HEK293 (cell line): Measurements from ENCODE around the gene IGFN1.

Source experiments
- CTCF ChIA-PET: fragments of 350-600 bp; formaldehyde crosslinking; extraction: SDS; loops from one replicate; lab custom pipeline; 2021; ENCODE audit warnings: antibody characterized with exemption; lab: Yijun Ruan, JAX
- POLR2A ChIA-PET: fragments of 300-600 bp; formaldehyde crosslinking; extraction: SDS; loops from one replicate; lab custom pipeline; 2020; ENCODE audit warnings: antibody characterized with exemption, inconsistent platforms; lab: Yijun Ruan, JAX
- H3K27ac ChIP-seq: fragments of 200-500 bp; sonication (Bioruptor generic); 2 replicates; pipeline ENCODE4 v1.5.1; 2014; ENCODE audit warnings: low read depth, low read length, control low read depth, inconsistent platforms; ENCODE audit errors: extremely low read depth
- H3K36me3 ChIP-seq, 2 experiments: fragments of 200-500 bp in 1 of 2; sonication (Bioruptor generic) in 1 of 2; 1 replicate in 1 of 2; 2 replicates in 1 of 2; pipeline ENCODE4 v1.5.1; 2014 to 2017; ENCODE audit warnings: inconsistent platforms in 2 of 2, low read length in 2 of 2; ENCODE audit not compliant: control insufficient read depth in 2 of 2, insufficient read depth in 1 of 2
- H3K4me1 ChIP-seq: fragments of 200-500 bp; sonication (Bioruptor generic); 2 replicates; pipeline ENCODE4 v1.5.1; 2014; ENCODE audit warnings: mild to moderate bottlenecking, low read length, inconsistent platforms; ENCODE audit not compliant: control insufficient read depth, insufficient read depth
- H3K4me3 ChIP-seq: 2 replicates; pipeline ENCODE4 v1.5.1; 2011; ENCODE audit warnings: low read depth, mild to moderate bottlenecking, control low read depth, low read length, moderate library complexity
- H3K9me3 ChIP-seq: fragments of 200-500 bp; sonication (Bioruptor generic); 2 replicates; pipeline ENCODE4 v1.5.1; 2014; ENCODE audit warnings: low read depth, low read length, inconsistent platforms; ENCODE audit not compliant: control insufficient read depth, insufficient read depth
- BCL6B ChIP-seq: fragments of 450-650 bp; formaldehyde crosslinking; IDR thresholded peaks from 2 replicates; pipeline ENCODE4 v1.5.1; 2017; ENCODE audit warnings: missing biosample characterization, missing genetic modification characterization
- FEZF1 ChIP-seq: fragments of 450-650 bp; formaldehyde crosslinking; IDR thresholded peaks from 2 replicates; pipeline ENCODE4 v1.5.1; 2016; ENCODE audit warnings: missing biosample characterization, missing genetic modification characterization
- IKZF3 ChIP-seq: fragments of 450-650 bp; IDR thresholded peaks from 2 replicates; pipeline ENCODE4 v1.5.0; 2018; ENCODE audit warnings: missing biosample characterization, mild to moderate bottlenecking, missing genetic modification characterization, moderate library complexity
- KLF1 ChIP-seq: fragments of 450-650 bp; formaldehyde crosslinking; IDR thresholded peaks from 2 replicates; pipeline ENCODE4 v1.5.1; 2016; ENCODE audit warnings: missing biosample characterization, missing genetic modification characterization
- KLF10 ChIP-seq: fragments of 450-650 bp; IDR thresholded peaks from 2 replicates; pipeline ENCODE4 v1.5.1; 2018; ENCODE audit warnings: missing biosample characterization, mild to moderate bottlenecking, missing genetic modification characterization
- KLF16 ChIP-seq: fragments of 450-650 bp; formaldehyde crosslinking; IDR thresholded peaks from 2 replicates; pipeline ENCODE4 v1.5.1; 2017; ENCODE audit warnings: missing biosample characterization, missing genetic modification characterization
- KLF8 ChIP-seq: fragments of 450-650 bp; formaldehyde crosslinking; IDR thresholded peaks from 2 replicates; pipeline ENCODE4 v1.5.1; 2016; ENCODE audit warnings: missing biosample characterization, missing genetic modification characterization
- KLF9 ChIP-seq: fragments of 450-650 bp; formaldehyde crosslinking; IDR thresholded peaks from 2 replicates; pipeline ENCODE4 v1.5.1; 2016; ENCODE audit warnings: missing biosample characterization, missing genetic modification characterization, low read depth
- MZF1 ChIP-seq: fragments of 450-650 bp; formaldehyde crosslinking; IDR thresholded peaks from 2 replicates; pipeline ENCODE4 v1.5.1; 2017; ENCODE audit warnings: missing biosample characterization, missing genetic modification characterization, borderline replicate concordance
- PRDM1 ChIP-seq: fragments of 450-650 bp; formaldehyde crosslinking; IDR thresholded peaks from 2 replicates; pipeline ENCODE4; 2016; ENCODE audit warnings: missing biosample characterization, missing genetic modification characterization
- SCRT2 ChIP-seq: fragments of 450-650 bp; formaldehyde crosslinking; IDR thresholded peaks from 2 replicates; pipeline ENCODE4 v1.5.1; 2016; ENCODE audit warnings: missing biosample characterization, missing genetic modification characterization
- SP2 ChIP-seq: fragments of 450-650 bp; formaldehyde crosslinking; IDR thresholded peaks from 2 replicates; pipeline ENCODE4 v1.5.1; 2016; ENCODE audit warnings: missing biosample characterization, missing genetic modification characterization
- ZBTB26 ChIP-seq: fragments of 450-650 bp; formaldehyde crosslinking; optimal IDR thresholded peaks from 2 replicates; pipeline ENCODE3; 2016; ENCODE audit warnings: missing biosample characterization, mild to moderate bottlenecking, missing genetic modification characterization
- ZBTB8A ChIP-seq: fragments of 450-650 bp; formaldehyde crosslinking; IDR thresholded peaks from 2 replicates; pipeline ENCODE4 v1.5.1; 2016; ENCODE audit warnings: missing biosample characterization, missing genetic modification characterization
- ZFHX2 ChIP-seq: fragments of 450-650 bp; formaldehyde crosslinking; conservative IDR thresholded peaks from 2 replicates; pipeline ENCODE4 v1.5.1; 2016; ENCODE audit warnings: missing biosample characterization, missing genetic modification characterization
- ZFP41 ChIP-seq: fragments of 450-650 bp; formaldehyde crosslinking; IDR thresholded peaks from 2 replicates; pipeline ENCODE4 v1.5.1; 2016; ENCODE audit warnings: missing biosample characterization, missing genetic modification characterization, borderline replicate concordance
- ZFP69B ChIP-seq: fragments of 450-650 bp; formaldehyde crosslinking; IDR thresholded peaks from 2 replicates; pipeline ENCODE4 v1.5.1; 2016; ENCODE audit warnings: missing biosample characterization, missing genetic modification characterization
- ZNF133 ChIP-seq: fragments of 450-650 bp; formaldehyde crosslinking; IDR thresholded peaks from 2 replicates; pipeline ENCODE4 v1.5.1; 2016; ENCODE audit warnings: missing biosample characterization, missing genetic modification characterization
- ZNF148 ChIP-seq: fragments of 450-650 bp; formaldehyde crosslinking; IDR thresholded peaks from 2 replicates; pipeline ENCODE4 v1.5.0; 2017; ENCODE audit warnings: missing biosample characterization, missing genetic modification characterization, borderline replicate concordance
- ZNF202 ChIP-seq: fragments of 450-650 bp; formaldehyde crosslinking; IDR thresholded peaks from 2 replicates; pipeline ENCODE4 v1.5.1; 2016; ENCODE audit warnings: missing biosample characterization, missing genetic modification characterization, borderline replicate concordance
- ZNF324 ChIP-seq: fragments of 450-650 bp; formaldehyde crosslinking; IDR thresholded peaks from 2 replicates; pipeline ENCODE4 v1.5.1; 2016; ENCODE audit warnings: missing biosample characterization, missing genetic modification characterization
- ZNF335 ChIP-seq: fragments of 450-650 bp; formaldehyde crosslinking; conservative IDR thresholded peaks from 2 replicates; pipeline ENCODE4 v1.5.1; 2016; ENCODE audit warnings: missing biosample characterization, missing genetic modification characterization
- ZNF510 ChIP-seq: fragments of 450-650 bp; formaldehyde crosslinking; IDR thresholded peaks from 2 replicates; pipeline ENCODE4 v1.5.1; 2018; ENCODE audit warnings: mild to moderate bottlenecking, missing genetic modification characterization, missing biosample characterization; ENCODE audit not compliant: insufficient replicate concordance
- ZNF514 ChIP-seq: fragments of 450-650 bp; formaldehyde crosslinking; IDR thresholded peaks from 2 replicates; pipeline ENCODE4 v1.5.1; 2016; ENCODE audit warnings: missing biosample characterization, missing genetic modification characterization
- ZNF561 ChIP-seq: fragments of 450-650 bp; IDR thresholded peaks from 2 replicates; pipeline ENCODE4 v1.5.1; 2018; ENCODE audit warnings: missing biosample characterization, missing genetic modification characterization, borderline replicate concordance
- ZNF585B ChIP-seq: fragments of 450-650 bp; formaldehyde crosslinking; IDR thresholded peaks from 2 replicates; pipeline ENCODE4 v1.5.1; 2016; ENCODE audit warnings: missing biosample characterization, missing genetic modification characterization
- ZNF596 ChIP-seq: fragments of 450-650 bp; IDR thresholded peaks from 2 replicates; pipeline ENCODE4 v1.5.0; 2018; ENCODE audit warnings: missing biosample characterization, mild to moderate bottlenecking, missing genetic modification characterization, moderate library complexity
- ZNF645 ChIP-seq: fragments of 450-650 bp; formaldehyde crosslinking; IDR thresholded peaks from 2 replicates; pipeline ENCODE4; 2016; ENCODE audit warnings: missing biosample characterization, missing genetic modification characterization
- ZNF660 ChIP-seq: fragments of 450-650 bp; IDR thresholded peaks from 2 replicates; pipeline ENCODE4 v1.5.1; 2018; ENCODE audit warnings: missing biosample characterization, mild to moderate bottlenecking, missing genetic modification characterization
- ZNF664 ChIP-seq: fragments of 450-650 bp; formaldehyde crosslinking; IDR thresholded peaks from 2 replicates; pipeline ENCODE4 v1.5.1; 2016; ENCODE audit warnings: missing biosample characterization, missing genetic modification characterization
- ZNF777 ChIP-seq: fragments of 450-650 bp; formaldehyde crosslinking; IDR thresholded peaks from 2 replicates; pipeline ENCODE4 v1.5.1; 2017; ENCODE audit warnings: missing biosample characterization, missing genetic modification characterization, borderline replicate concordance
- ZSCAN23 ChIP-seq: fragments of 450-650 bp; formaldehyde crosslinking; IDR thresholded peaks from 2 replicates; pipeline ENCODE4 v1.5.1; 2016; ENCODE audit warnings: missing biosample characterization, missing genetic modification characterization
- ZSCAN30 ChIP-seq: fragments of 450-650 bp; IDR thresholded peaks from 2 replicates; pipeline ENCODE4 v1.5.1; 2018; ENCODE audit warnings: missing biosample characterization, mild to moderate bottlenecking, missing genetic modification characterization, moderate library complexity

IGFN1 gene

GRCh38 chr1:201153474-201154388 lies 36.9 kb upstream of the IGFN1 start:
- Histone ChIP-seq H3K36me3 (peaks cover 14 to 44% of the 10 kb centered on the region in 2 experiments; a peak in 2 of 3 replicates), H3K4me3 (peak overlapping the region; percentile 78), H3K9me3 (no peaks in the 10 kb centered on the region), H3K27ac (peak overlapping the region; percentile 55; the same call in 1 of the 2 replicates), H3K4me1 (no peaks in the 10 kb centered on the region; the same call in 1 of the 2 replicates)
- POLR2A ChIA-PET, result interaction anchor here (0.8 to 2.3 kb wide), 4 partner anchors 11 to 17 kb away, joined by 3 to 21 read pairs (median 4); no protein-coding TSS in a partner anchor
- CTCF ChIA-PET, result interaction anchor here (0.7 to 1.9 kb wide), 6 partner anchors 21 to 208 kb away, joined by 3 to 10 read pairs (median 4); no protein-coding TSS in a partner anchor
- TF ChIP-seq ZNF148 (tag by site-specific recombination), result no peak
- TF ChIP-seq KLF16, result peak; percentile 73; the same call in 1 of the 2 replicates
- no peak for TF ChIP-seq BCL6B (tag by site-specific recombination)
- TF ChIP-seq ZNF561 (tag by site-specific recombination), result no peak
- peak; percentile 48; the same call in 1 of the 2 replicates for TF ChIP-seq ZSCAN30 (tag by site-specific recombination)
- TF ChIP-seq ZNF510 (tag by site-specific recombination), result no peak
- no peak for TF ChIP-seq SP2 (tag by site-specific recombination)
- no peak for TF ChIP-seq MZF1
- TF ChIP-seq ZNF596 (tag by site-specific recombination), result no peak
- TF ChIP-seq KLF9 (tag by site-specific recombination), result peak; percentile 13; the same call in 1 of the 2 replicates
- peak; percentile 78 for TF ChIP-seq ZBTB26 (tag by site-specific recombination)
- no peak for TF ChIP-seq ZNF202 (tag by site-specific recombination)
- TF ChIP-seq ZNF324 (tag by site-specific recombination), result 0 out of 2 replicates have a peak, but pooled peaks have one; percentile 37
- no peak for TF ChIP-seq ZNF664 (tag by site-specific recombination)
- no peak for TF ChIP-seq ZNF585B (tag by site-specific recombination)
- no peak for TF ChIP-seq ZNF514 (tag by site-specific recombination)
- no peak for TF ChIP-seq ZNF660 (tag by site-specific recombination)
- TF ChIP-seq FEZF1 (tag by site-specific recombination), result no peak
- TF ChIP-seq IKZF3 (tag by site-specific recombination), result no peak
- peak; percentile 99 for TF ChIP-seq ZNF335 (tag by site-specific recombination)
- TF ChIP-seq ZFHX2 (tag by site-specific recombination), result peak; percentile 65; the same call in 1 of the 2 replicates
- TF ChIP-seq PRDM1 (tag by site-specific recombination), result no peak
- no peak for TF ChIP-seq ZNF133
- TF ChIP-seq KLF8 (tag by site-specific recombination), result peak; percentile 43; the same call in 1 of the 2 replicates
- TF ChIP-seq KLF1 (tag by site-specific recombination), result no peak
- TF ChIP-seq SCRT2 (tag by site-specific recombination), result no peak
- no peak for TF ChIP-seq ZSCAN23 (tag by site-specific recombination)
- no peak for TF ChIP-seq ZNF645 (tag by site-specific recombination)
- TF ChIP-seq ZFP69B (tag by site-specific recombination), result no peak
- TF ChIP-seq KLF10 (tag by site-specific recombination), result no peak
- TF ChIP-seq ZFP41 (tag by site-specific recombination), result no peak
- TF ChIP-seq ZBTB8A (tag by site-specific recombination), result no peak
- TF ChIP-seq ZNF777 (tag by site-specific recombination), result no peak
